Muscle layer of duodenum (tissue), 2 donors: ENCODE measurements around the gene PIEZO2.

ENCODE experiments used
- H3K27ac ChIP-seq: one replicate; pipeline ENCODE4 v1.7.0; 2013; ENCODE audit warnings: mild to moderate bottlenecking, low read length
- H3K27me3 ChIP-seq: one replicate; pipeline ENCODE4 v1.7.0; 2013; ENCODE audit warnings: low read depth, mild to moderate bottlenecking, control low read depth, low read length
- H3K36me3 ChIP-seq, 2 donors: one replicate each; pipeline ENCODE4 v1.7.0; 2013; ENCODE audit warnings: low read length in 2 of 2, control low read depth in 1 of 2, mild to moderate bottlenecking in 1 of 2; ENCODE audit not compliant: insufficient read depth in 2 of 2, control insufficient read depth in 1 of 2
- H3K4me1 ChIP-seq, 2 donors: one replicate each; pipeline ENCODE4 v1.7.0; 2013; ENCODE audit warnings: low read length in 2 of 2, mild to moderate bottlenecking in 2 of 2, control low read depth in 1 of 2, moderate library complexity in 1 of 2; ENCODE audit not compliant: insufficient read depth in 2 of 2, control insufficient read depth in 1 of 2
- H3K4me3 ChIP-seq, 2 donors: one replicate each; pipeline ENCODE4 v1.7.0; 2013; ENCODE audit warnings: low read length in 2 of 2, low read depth in 1 of 2, mild to moderate bottlenecking in 1 of 2
- H3K9me3 ChIP-seq, 2 donors: one replicate each; pipeline ENCODE4 v1.7.0; 2013; ENCODE audit warnings: low read length in 2 of 2, control low read depth in 1 of 2, mild to moderate bottlenecking in 1 of 2; ENCODE audit not compliant: control insufficient read depth in 1 of 2
- donor health status: healthy.

Gene PIEZO2

DNA sequence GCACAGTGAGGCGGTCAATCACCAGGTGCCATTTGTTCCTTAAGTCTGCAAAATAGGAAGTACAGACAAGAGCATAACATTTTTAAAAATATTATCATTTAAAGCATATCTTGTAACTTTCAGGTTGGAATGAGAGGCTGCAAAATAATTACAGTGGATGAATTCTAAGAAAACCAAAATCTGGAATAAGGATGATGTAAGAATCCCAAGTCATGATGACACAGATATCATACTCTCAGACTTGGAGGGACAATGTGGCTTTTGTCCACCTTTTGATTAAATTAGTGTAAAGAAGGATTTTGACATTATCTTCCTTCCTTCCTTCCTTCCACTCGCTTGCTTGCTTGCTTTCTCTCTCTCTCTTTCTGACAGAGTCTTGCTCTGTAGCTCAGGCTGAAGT, 379.1 kb downstream of the PIEZO2 start:
- H3K4me3 ChIP-seq: no peak overlapping the region
- no peaks in the 10 kb centered on the region for H3K36me3 ChIP-seq
- no peaks in the 10 kb centered on the region for H3K9me3 ChIP-seq
- no peaks in the 10 kb centered on the region for H3K27me3 ChIP-seq
- no peaks in the 10 kb centered on the region for H3K4me1 ChIP-seq
- H3K27ac ChIP-seq: no peak overlapping the region

DNA sequence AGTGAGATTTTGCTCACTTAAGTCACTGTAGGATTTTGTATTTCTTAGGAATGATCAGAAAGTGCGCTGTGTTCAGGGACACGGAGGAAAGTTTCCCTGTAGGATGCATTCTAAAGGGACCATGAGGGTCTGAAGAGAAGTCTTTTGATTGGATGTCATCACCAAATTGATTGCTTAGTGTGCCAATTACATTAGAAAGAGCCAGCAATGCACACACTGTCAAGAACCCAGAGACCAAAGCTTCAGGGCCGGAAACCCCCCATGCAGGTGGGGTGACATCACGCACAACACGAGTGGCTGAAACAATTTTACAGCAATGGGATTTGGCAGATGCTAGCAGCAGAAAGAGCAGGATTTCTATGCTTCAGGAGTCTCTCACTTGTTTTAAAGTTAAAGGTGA, 381.1 kb downstream of the PIEZO2 start:
- no peaks in the 10 kb centered on the region for H3K4me1 ChIP-seq
- H3K4me3 ChIP-seq: no peak overlapping the region
- H3K27me3 ChIP-seq: no peaks in the 10 kb centered on the region
- H3K9me3 ChIP-seq: no peaks in the 10 kb centered on the region
- H3K36me3 ChIP-seq: no peaks in the 10 kb centered on the region
- no peak overlapping the region for H3K27ac ChIP-seq

DNA sequence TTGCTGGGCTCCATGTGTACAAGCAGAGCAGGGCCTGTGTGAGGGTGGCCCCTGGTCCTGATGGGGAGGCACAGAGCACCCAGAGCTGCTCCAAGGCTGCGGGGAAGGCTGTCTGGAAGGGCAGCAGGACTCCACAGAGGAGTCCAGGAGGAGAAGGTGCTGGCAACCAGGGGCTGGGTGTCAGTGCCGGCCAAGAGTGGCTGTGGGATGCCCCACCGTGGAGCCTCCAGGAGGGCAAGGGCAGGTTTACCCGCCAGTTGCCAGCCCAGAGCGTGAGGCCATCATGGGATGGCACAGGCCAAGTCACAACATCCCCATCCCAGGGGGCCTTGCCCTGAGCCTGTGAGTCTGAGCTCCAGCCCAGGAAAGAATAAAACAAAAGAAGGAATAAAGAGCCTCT, 381.7 kb downstream of the PIEZO2 start:
- Histone ChIP-seq H3K27ac (no peak overlapping the region), H3K9me3 (no peaks in the 10 kb centered on the region), H3K27me3 (no peaks in the 10 kb centered on the region), H3K36me3 (no peaks in the 10 kb centered on the region), H3K4me3 (no peak overlapping the region), H3K4me1 (no peaks in the 10 kb centered on the region)

DNA sequence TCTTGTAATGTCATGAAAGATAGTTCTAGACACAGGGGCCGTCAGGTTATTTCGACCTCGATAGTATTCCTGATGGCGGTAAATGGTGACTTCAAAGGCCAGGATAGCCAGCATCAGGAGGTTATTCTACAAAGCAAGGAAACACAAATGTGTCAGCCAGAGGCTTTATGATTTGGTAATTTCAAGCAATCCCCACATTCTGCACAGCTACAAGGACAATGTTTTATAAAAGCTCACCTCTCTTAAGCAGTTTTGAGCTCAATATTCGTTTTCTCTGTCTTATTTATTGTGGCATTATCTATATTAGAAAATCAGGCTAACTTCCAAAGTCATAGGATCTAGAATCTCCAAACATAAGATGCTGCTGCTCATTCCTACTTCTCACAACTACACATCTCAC, 388.4 kb downstream of the PIEZO2 start:
- Histone ChIP-seq H3K36me3 (no peaks in the 10 kb centered on the region), H3K4me3 (no peak overlapping the region), H3K4me1 (no peaks in the 10 kb centered on the region), H3K27ac (no peak overlapping the region), H3K27me3 (no peaks in the 10 kb centered on the region), H3K9me3 (no peaks in the 10 kb centered on the region)

DNA sequence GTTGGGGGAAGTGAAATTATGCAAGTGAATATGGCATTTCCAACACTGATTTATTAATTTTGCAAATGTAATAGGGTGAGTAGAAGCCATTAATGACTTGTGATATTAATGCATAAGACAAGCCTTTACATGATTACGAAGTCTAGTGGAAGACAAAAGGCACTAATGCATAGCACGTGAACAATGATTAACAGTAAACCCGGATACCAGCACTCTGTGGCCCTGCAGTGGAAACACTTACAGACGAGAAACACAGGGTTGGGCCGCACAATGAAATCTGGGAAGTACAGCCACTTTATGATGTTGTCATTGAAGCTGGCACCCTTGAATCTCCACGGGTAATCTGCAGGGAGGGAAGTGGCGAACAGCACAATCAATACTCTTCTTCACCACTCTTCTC, 390.1 kb downstream of the PIEZO2 start:
- H3K4me1 ChIP-seq: no peaks in the 10 kb centered on the region
- no peak overlapping the region for H3K4me3 ChIP-seq
- H3K36me3 ChIP-seq: peaks cover 0 to 3% of the 10 kb centered on the region in 2 donors
- H3K27me3 ChIP-seq: no peaks in the 10 kb centered on the region
- no peak overlapping the region for H3K27ac ChIP-seq
- no peaks in the 10 kb centered on the region for H3K9me3 ChIP-seq

DNA sequence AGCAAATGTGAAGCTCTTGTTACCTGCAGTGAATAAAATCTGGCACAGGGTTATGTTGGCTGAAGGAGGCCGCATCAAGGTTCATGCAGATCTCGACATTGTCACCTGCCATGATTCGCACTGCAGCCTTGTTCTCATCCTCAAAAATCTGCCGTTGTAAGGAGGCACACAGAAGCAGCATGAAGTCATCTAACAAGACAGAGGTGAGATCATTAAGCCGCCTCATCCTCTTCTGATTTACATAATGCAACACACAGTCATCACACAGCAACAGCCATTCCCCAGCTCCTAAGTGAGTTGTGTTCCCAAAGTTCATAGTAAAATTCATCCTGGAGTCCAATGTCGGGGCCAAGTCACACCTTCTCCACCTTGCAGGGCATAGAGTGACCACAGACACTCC, 391.4 kb downstream of the PIEZO2 start:
- H3K27ac ChIP-seq: no peak overlapping the region
- no peak overlapping the region for H3K4me3 ChIP-seq
- H3K27me3 ChIP-seq: no peaks in the 10 kb centered on the region
- no peaks in the 10 kb centered on the region for H3K4me1 ChIP-seq
- H3K36me3 ChIP-seq: peaks cover 0 to 3% of the 10 kb centered on the region in 2 donors
- H3K9me3 ChIP-seq: no peaks in the 10 kb centered on the region

DNA sequence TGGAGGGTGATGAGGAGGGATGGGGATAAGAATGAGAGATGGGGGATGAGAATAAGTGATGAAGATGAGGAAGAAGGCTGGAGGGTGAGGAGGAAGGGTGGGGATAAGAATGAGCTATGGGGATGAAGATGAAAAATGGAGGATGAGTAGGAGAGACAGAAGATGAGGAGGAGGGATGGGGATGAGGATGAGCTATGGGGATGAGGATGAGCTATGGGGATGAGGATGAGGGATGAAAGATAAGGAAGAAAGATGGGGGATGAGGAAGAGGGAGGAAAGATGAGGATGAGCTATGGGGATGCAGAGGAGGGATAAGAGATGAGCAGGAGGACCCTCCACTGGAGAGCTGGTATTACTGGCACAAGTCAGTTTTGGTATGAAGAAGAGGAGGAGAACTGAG, 392.0 kb downstream of the PIEZO2 start:
- peaks cover 0 to 3% of the 10 kb centered on the region in 2 donors for H3K36me3 ChIP-seq
- H3K4me1 ChIP-seq: no peaks in the 10 kb centered on the region
- H3K27me3 ChIP-seq: no peaks in the 10 kb centered on the region

DNA sequence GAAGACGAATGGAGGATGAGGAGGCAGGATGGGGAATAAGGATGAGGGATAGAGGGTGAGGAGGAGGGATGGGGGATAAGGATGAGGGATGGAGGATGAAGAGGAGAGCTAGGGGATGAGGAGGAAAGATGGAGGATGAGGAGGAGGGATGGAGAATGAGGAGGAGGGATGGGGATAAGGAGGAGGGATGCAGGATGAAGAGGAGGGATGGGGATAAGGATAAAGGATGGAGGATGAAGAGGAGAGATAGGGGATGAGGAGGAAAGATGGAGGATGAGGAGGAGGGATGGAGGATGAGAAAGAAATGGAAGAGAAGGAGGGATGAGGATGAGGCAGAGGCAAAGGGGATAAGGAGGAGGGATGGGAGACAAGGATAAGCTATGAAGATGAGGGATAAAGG, 393.5 kb downstream of the PIEZO2 start:
- Histone ChIP-seq H3K36me3 (peaks cover 0 to 3% of the 10 kb centered on the region in 2 donors), H3K27me3 (no peaks in the 10 kb centered on the region), H3K9me3 (no peaks in the 10 kb centered on the region), H3K4me1 (no peaks in the 10 kb centered on the region), H3K27ac (no peak overlapping the region), H3K4me3 (no peak overlapping the region)

More for the DNA sequence above, 392.0 kb downstream of the PIEZO2 start:
- H3K9me3 ChIP-seq: no peaks in the 10 kb centered on the region
- no peak overlapping the region for H3K27ac ChIP-seq
- no peak overlapping the region for H3K4me3 ChIP-seq

DNA sequence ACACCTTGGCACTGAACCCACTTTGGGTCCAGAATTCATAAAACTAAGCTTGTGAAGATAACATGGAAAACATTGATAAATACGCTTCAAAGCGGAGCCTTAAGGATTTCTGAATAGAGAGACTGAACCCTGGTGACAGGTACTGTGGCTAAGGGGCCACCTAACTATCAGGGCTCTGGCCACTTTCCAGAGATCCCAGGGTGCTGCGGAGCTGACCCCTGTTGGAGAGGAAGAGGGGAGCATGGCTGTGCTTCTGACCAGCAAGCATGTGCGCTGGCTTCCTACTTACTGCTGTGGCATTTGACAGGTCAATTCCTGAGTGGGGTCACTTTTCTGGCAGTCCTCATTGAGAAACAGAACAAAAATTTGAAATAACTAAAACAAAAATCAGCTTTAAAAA, 395.2 kb downstream of the PIEZO2 start:
- Histone ChIP-seq H3K4me3 (no peak overlapping the region), H3K4me1 (no peaks in the 10 kb centered on the region), H3K36me3 (peaks cover 0 to 3% of the 10 kb centered on the region in 2 donors), H3K27ac (no peak overlapping the region), H3K27me3 (no peaks in the 10 kb centered on the region), H3K9me3 (no peaks in the 10 kb centered on the region)

DNA sequence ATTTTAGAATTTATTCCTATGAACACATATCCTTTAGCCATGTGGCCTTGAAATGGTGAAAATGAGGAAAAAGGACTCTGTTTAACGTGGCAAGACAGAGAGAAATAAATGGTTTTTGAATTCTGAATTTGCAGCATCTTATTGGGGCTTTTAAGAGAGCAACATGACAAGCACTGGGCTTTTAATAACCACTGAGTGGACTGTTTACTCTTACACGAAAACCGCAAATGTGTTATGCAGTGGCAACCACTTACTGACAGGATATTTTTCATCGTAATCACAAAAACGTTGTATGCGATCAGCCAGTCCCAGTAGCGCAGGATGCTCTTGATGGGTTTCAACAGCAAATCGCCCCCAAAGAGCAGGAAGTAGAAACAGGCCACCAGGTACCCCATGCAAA, 397.0 kb downstream of the PIEZO2 start:
- Histone ChIP-seq H3K27ac (no peak overlapping the region), H3K4me1 (no peaks in the 10 kb centered on the region), H3K27me3 (no peaks in the 10 kb centered on the region), H3K9me3 (no peaks in the 10 kb centered on the region), H3K4me3 (no peak overlapping the region), H3K36me3 (peaks cover 0 to 3% of the 10 kb centered on the region in 2 donors)

DNA sequence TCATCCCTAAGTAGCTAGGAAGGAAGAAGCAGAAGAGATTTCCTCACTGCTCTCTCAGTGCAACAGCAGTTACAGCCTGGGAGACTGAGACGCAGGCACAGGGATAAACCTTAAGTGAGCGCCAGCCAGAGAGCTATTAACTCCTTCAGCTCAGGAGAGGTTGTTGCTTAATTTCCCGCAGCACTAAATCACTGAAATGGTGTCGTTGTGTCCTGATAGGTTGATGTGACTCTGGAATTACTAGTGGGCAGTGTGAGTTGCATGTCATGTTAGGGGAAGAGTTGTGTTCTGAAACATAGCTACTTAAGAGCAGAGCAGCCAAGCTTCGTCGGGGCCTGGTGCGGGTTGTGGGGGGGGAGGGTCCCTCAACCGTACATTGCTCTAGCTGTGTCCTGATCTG, 397.7 kb downstream of the PIEZO2 start:
- no peak overlapping the region for H3K27ac ChIP-seq
- no peak overlapping the region for H3K4me3 ChIP-seq
- H3K4me1 ChIP-seq: no peaks in the 10 kb centered on the region
- H3K9me3 ChIP-seq: no peaks in the 10 kb centered on the region
- H3K27me3 ChIP-seq: no peaks in the 10 kb centered on the region
- H3K36me3 ChIP-seq: peaks cover 0 to 3% of the 10 kb centered on the region in 2 donors

DNA sequence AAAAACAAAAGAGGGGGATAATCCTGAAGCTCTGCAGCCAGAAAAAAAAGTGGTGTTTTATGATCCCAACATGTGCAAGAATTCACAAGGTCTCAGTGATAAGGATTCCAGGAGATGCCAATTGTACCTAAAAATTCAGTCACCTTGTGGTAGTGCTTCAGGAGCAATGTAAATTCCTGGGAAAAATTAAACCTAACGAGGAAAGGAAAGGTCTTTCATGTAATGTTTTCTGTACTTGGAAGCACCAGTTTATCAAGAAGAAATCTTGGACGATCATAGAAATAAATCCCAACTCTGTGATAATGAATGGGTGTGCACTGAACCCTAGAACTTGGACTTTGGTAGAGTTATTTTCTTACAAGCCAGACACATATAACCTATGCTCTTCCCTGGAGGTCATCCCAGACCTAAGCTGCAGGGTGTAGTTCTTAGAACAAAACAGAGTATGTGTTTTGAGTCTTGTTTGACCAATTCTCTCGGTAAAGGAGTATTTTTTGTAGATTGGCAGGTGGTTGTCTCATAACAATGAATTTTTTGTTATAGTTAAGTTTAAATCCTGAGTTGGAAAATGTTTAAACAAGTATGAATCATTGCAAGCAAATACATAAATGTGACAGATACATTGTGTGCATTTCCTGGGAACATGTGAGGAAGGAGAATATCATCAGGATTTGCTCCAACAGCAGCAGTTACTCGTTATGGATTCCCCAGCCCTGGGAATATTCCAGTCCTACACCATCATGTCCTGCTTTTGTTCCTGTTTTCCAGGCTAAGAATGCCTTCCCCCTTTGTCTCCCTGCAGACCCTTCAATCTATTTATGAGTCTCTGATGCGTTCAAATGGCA, 399.0 kb downstream of the PIEZO2 start:
- Histone ChIP-seq H3K4me3 (no peak overlapping the region), H3K9me3 (no peaks in the 10 kb centered on the region), H3K27me3 (no peaks in the 10 kb centered on the region), H3K4me1 (no peaks in the 10 kb centered on the region), H3K27ac (no peak overlapping the region), H3K36me3 (no peaks in the 10 kb centered on the region)
